ENCODE measurements around the gene ADSL.

The ADSL gene

GRCh38 chr22:40418366-40419201, 72.3 kb downstream of the ADSL start:
- DNase-seq (ENCODE audit: low spot score), result no peak

- no peak for DNase-seq (ENCODE audit: low spot score)
Measured at GRCh38 chr22:40419718-40420117, 73.4 kb downstream of the ADSL start.

GRCh38 chr22:40420341-40421081, 74.2 kb downstream of the ADSL start:
- DNase-seq (ENCODE audit: low spot score), result no peak

- no peak for DNase-seq (ENCODE audit: low spot score)
Measured at GRCh38 chr22:40421082-40421350, 74.7 kb downstream of the ADSL start.

- no peak for DNase-seq (ENCODE audit: low spot score)
Measured at GRCh38 chr22:40421941-40422340, 75.6 kb downstream of the ADSL start.

GRCh38 chr22:40422558-40423309, 76.4 kb downstream of the ADSL start:
- DNase-seq (ENCODE audit: low spot score), result no peak

- DNase-seq (ENCODE audit: low spot score), result no peak
Measured at GRCh38 chr22:40423310-40423688, 77.0 kb downstream of the ADSL start.

- no peak for DNase-seq (ENCODE audit: low spot score)
Measured at GRCh38 chr22:40423882-40424640, 77.8 kb downstream of the ADSL start.

- no peak for DNase-seq (ENCODE audit: low spot score)
Measured at GRCh38 chr22:40425082-40425481, 78.8 kb downstream of the ADSL start.

GRCh38 chr22:40426594-40427333, 80.5 kb downstream of the ADSL start:
- DNase-seq (ENCODE audit: low spot score), result peak; percentile 46

GRCh38 chr22:40428796-40429195, 82.5 kb downstream of the ADSL start:
- no peak for DNase-seq (ENCODE audit: low spot score)

GRCh38 chr22:40429481-40429880, 83.2 kb downstream of the ADSL start:
- DNase-seq (ENCODE audit: low spot score), result no peak

- DNase-seq (ENCODE audit: low spot score), result no peak
Measured at GRCh38 chr22:40430991-40431390, 84.7 kb downstream of the ADSL start.

- DNase-seq (ENCODE audit: low spot score), result no peak
Measured at GRCh38 chr22:40432157-40432556, 85.9 kb downstream of the ADSL start.

GRCh38 chr22:40432625-40433024, 86.3 kb downstream of the ADSL start:
- no peak for DNase-seq (ENCODE audit: low spot score)

- DNase-seq (ENCODE audit: low spot score), result no peak
Measured at GRCh38 chr22:40433416-40434090, 87.3 kb downstream of the ADSL start.

GRCh38 chr22:40434106-40434505, 87.8 kb downstream of the ADSL start:
- no peak for DNase-seq (ENCODE audit: low spot score)

- no peak for DNase-seq (ENCODE audit: low spot score)
Measured at GRCh38 chr22:40434745-40435144, 88.4 kb downstream of the ADSL start.

- peak; percentile 53 for DNase-seq (ENCODE audit: low spot score)
Measured at GRCh38 chr22:40436505-40437431, 90.5 kb downstream of the ADSL start.

Data from AG08395 (cell line).